Suppressor macrophage treated with lipopolysaccharide for 4 hours (primary cell): ENCODE measurements around the gene ITGB1BP2.
"Not testable (repeated sequence)": the region's sequence is repeated elsewhere in the genome, so short reads cannot be mapped to it uniquely, and the experiment has no call there.

ENCODE experiments used
- DNase-seq: peaks from one replicate; pipeline ENCODE4 v3.0.0-alpha.2; 2020

Gene ITGB1BP2

DNA sequence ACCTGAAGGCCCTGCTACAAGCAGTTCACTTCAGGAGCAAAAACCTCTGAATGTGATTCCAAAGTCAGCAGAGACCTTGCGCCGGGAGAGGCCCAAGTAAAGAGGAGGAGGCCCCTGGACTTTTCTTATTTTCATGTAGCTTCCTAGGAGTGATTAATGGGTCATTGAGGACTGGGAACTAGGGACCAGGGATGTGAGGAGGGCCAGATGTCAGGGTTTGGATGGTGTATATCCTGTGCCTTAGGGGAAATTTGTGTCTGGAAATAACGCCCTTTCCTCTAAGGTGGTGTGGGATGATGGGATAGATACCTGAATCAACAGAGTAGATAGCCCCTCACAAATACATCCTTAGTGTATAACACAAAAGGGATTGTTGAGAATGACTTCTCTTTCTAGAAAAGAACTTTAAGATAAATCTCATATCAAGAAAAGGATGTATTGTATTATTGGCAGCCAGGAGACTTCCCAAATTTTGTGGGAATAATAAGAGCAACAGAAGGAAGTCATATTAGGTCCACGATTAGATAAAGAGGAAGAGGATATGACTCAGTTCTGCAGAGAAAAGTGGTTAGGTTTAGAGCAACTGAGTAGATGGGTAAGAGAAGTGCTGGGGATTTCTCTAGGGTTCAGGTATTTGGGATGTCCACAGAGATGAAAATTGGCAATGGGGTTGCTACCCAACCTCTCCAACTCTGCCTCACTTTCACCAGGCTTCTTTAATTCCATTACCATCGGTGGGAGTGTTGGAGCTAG is 1.1 kb downstream of the ITGB1BP2 start:
- DNase-seq = peak; percentile 15

DNA sequence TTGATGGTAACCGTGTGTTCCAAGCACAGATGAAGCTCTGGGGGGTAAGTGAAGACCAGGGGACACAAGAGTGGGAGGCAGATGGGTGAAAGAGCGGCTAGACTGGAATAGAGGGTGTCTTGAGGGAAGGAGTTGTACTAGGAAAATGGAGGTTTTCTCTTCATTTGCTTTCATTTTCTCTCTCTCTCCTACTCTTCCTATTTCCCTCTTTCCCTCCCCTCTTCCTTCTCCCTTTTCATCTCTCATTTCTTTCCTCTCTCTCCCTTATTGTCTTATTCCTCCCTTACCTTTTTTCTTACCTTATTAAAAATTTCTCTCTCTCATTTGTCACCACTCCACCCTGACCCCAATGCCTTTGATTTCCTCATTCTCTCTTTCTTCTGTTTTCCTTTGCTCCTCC is 3.0 kb downstream of the ITGB1BP2 start:
- no peak for DNase-seq

DNA sequence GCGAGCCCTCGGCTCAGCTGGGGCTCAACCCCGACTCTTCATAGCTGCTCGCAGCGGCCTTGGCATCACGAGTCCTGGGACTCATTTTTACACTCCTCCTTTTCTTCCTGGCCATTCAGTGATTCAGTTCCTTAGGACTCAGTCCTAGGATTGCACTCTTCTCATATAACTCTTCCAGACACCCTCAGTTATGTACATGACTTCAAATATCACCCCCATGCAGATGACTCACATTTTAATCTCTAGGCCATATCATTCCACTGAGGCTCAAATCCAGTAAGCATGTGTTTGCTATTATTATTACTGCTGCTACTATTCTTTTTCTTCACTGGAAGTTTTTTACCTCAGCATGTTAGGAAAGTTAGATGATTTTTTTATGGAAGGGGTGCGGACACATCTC is 14.4 kb downstream of the ITGB1BP2 start:
- no peak for DNase-seq

DNA sequence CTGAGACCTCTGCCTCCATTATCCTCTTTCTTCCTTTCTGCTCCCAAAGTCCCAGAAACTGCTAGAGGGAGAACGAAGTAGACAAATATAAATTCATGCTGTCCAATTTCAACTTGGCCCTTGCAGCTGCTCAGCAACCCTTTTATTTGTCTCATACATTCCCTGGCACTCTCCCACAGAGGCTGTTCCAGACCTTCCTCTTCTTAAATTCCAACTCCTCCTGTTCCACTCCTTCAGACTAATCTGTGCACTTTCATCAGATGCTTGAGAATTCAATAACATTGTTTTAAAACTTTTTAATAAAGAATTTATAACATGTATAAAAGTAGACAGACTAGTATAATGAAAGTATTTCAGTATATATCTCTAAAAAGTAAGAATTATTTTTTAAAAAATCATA is 15.4 kb downstream of the ITGB1BP2 start:
- DNase-seq = not testable (repeated sequence)

DNA sequence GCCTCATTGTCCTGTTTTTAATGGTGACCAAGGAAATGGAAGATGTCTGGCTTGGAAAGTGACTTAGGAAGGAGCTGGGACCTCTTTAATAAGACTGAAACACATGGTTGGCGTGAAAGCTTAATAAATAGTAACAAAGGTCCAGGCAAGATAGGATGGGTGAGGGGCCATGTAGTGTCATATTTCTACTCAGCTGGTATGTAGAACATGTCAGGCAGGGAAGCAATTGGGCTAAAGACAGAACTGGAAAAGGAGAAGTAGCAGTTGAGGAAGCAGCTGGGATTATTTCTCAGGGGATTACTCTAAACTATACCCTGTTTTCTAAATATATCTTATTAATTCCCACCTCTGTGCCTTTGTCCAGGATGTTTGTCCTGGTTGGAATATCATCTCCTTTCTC is 18.6 kb downstream of the ITGB1BP2 start:
- DNase-seq = peak; percentile 3

DNA sequence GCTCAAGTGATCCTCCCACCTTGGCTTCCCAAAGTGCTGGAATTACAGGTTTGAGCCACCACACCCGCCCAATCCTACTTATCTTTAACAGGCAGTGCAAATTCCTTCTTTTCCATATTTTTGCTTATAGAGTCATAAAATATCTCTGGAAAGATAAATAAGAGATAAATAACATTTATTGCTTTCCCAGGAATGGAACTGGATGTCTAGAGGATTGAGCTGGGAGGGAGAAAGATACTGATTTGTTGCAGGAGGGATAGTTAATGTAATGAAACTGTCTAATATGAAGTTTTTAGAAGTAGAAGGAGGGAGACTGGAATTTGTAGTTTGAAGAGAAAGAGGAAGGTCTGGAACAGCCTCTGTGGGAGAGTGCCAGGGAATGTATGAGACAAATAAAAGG is 20.2 kb downstream of the ITGB1BP2 start:
- no peak for DNase-seq

DNA sequence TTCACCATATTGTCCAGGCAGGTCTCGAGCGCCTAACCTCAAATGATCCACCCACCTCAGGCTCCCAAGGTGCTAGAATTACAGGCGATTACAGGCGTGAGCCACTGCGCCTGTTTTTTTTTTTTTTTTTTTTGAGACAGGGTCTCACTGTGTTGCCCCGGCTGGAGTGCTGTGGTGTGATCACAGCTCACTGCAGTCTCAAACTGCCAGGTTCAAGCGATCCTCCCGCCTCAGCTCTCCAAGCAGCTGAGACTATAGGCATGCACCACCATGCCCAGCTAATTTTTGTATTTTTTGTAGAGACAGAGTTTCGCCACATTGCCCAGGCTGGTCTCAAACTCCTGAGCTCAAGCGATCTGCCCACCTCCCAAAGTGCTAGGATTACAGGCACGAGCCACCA is 22.9 kb downstream of the ITGB1BP2 start:
- DNase-seq = not testable (repeated sequence)

DNA sequence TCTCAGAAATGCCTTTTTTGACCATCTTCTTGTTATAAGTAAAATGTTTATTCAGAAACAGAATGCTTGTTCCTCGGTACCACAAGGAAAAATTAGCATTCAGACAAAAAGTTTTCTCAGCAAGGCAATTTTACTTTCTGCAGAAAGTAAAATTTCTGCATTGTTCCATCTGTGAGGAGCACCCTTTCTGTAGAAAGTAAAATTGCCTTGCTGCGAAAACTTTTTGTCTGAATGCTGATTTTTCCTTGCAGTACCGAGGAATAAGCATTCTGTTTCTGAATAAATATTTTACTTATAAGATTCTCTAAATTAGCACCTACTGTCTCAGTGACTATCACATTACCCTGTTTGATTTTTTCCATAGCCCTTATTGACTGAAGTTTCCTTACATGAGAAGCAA is 24.8 kb downstream of the ITGB1BP2 start:
- no peak for DNase-seq

DNA sequence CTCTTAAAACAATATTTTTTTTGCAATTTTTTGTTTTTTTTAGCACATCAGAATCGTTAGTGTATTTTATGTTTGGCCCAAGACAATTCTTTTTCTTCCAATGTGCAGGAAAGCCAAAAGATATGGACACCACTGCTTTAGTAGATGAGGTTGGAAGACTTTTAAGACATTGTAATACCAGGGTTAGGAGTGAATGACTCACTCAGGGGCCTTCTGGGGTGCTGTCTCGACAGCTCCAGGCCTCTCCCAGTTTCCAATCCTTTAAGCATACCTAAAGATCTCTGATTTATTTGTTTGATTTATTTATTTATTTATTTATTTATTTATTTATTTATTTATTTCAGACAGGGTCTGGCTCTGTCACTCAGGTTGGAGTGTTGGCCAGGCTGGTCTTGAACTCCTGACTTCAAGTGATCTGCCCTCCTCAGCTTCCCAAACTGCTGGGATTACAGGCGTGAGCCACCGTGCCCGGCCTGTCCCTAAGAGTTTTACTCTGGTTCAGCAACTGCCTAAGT is 47.7 kb downstream of the ITGB1BP2 start:
- not testable (repeated sequence) for DNase-seq

DNA sequence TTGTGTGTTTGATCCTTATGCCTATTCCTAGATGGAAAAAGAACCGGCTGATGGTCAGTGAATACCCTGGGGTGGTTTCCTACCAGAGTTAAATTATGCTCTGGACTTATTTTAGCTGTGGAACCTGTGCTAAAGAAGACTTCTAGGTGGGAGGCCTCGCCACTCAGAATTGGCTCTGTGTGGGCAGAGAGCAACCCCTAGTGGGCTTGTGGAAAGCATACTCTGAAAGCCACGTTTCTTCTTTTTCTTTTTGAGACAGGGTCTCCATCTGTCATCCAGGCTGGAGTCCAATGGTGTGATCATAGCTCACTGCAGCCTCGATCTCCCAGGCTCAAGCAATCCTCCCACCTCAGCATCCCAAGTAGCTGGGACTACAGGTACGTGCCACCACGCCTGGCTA is 48.3 kb downstream of the ITGB1BP2 start:
- not testable (repeated sequence) for DNase-seq

DNA sequence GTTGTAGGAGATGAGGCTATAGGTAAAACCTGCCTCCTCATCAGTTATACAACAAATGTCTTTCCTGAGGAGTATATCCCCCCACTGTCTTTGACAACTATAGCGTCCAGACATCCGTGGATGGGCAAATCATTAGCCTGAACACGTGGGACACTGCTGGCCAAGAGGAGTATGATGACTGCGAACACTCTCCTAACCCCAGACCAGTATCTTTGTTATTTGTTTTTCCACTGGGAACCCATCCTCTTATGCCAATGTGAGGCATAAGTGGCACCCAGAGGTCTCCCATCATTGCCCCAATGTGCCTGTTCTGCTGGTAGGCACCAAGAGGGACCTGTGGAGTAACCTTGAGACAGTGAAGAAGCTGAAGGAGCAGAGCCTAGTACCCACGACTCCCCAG is 50.9 kb downstream of the ITGB1BP2 start:
- not testable (repeated sequence) for DNase-seq
